GM12874 (cell line): Measurements from ENCODE around the gene SPRR2G.

Experiments
- TF ChIP-seq, protein P1 (sequence below): IDR thresholded peaks from 2 replicates; pipeline ENCODE4 v1.5.1; 2011; ENCODE audit warnings: low read depth, mild to moderate bottlenecking, control low read depth, low read length, moderate library complexity; ENCODE audit not compliant: insufficient read depth

Gene SPRR2G

GRCh38 chr1:153125536-153125935, 25.2 kb downstream of the SPRR2G start:
- TF ChIP-seq, protein P1, sequence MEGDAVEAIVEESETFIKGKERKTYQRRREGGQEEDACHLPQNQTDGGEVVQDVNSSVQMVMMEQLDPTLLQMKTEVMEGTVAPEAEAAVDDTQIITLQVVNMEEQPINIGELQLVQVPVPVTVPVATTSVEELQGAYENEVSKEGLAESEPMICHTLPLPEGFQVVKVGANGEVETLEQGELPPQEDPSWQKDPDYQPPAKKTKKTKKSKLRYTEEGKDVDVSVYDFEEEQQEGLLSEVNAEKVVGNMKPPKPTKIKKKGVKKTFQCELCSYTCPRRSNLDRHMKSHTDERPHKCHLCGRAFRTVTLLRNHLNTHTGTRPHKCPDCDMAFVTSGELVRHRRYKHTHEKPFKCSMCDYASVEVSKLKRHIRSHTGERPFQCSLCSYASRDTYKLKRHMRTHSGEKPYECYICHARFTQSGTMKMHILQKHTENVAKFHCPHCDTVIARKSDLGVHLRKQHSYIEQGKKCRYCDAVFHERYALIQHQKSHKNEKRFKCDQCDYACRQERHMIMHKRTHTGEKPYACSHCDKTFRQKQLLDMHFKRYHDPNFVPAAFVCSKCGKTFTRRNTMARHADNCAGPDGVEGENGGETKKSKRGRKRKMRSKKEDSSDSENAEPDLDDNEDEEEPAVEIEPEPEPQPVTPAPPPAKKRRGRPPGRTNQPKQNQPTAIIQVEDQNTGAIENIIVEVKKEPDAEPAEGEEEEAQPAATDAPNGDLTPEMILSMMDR, result no peak

DNA sequence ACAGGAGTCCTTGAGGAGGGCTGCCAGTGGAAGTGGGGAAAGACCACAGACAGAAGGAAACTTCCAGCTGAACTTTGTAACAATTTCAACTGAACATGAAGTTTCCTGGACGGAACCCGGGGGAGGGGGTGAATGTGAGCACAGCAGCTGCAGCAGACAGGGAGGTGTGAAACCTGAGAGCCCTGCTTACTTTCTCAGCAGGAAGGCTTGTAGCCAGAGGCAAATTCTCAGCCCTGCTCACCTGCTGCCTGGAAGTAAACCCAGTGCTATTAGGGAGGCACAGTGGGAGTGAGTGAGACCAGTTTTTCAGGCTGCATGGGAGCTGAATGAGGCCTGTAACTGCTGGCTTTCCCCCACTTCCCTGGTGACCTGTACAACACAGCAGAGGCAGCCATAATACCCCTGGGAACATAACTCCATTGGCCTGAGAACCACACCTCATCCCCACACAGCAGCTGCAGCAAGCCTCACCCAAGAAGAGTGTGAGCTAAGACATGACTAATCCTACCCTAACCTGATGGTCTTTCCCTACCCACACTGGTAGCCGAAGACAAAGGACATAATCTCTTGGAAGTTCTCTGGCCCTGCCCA, 27.8 kb downstream of the SPRR2G start:
- TF ChIP-seq, protein P1, result no peak

DNA sequence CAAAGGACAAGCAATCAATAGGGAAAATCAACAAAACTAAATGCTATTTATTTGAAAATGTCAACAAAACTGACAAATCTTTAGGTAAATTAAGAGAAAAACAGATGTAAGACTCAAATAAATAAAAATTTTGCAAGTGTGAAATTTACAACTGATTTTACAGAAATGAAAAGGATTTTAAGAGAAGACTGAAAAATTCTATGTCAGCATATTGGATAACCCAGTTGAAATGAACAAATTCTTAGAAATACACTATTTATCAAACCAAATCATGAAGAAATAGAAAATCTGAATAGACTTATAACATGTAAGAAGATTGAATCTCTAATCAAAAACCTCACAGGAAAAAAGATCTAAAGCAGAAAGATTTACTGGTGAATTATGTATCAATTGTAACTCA, 29.7 kb downstream of the SPRR2G start:
- TF ChIP-seq, protein P1, result no peak

DNA sequence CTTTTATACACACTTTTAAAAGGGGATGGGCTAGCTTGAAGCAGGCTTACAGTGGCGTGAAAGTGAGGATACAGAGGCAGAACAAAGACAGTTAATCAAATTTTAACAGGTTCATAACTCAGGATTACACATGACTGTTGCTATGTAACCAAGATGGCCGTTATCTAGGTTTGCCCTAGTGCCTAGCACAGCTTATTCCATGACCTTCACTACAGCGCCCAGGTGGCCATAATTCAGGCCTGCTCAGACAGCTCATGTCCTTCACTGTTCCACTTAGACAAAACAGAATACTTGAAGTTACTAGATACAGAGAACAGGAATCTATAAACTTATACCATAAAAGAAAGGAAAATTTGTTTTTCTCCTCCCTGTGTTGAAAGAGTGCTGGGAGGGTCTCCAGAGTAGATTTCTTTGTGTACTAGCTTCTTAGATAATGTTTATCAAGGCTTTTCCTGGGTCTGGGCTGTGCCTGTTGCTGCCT, 31.2 kb downstream of the SPRR2G start:
- TF ChIP-seq, protein P1, result no peak

DNA sequence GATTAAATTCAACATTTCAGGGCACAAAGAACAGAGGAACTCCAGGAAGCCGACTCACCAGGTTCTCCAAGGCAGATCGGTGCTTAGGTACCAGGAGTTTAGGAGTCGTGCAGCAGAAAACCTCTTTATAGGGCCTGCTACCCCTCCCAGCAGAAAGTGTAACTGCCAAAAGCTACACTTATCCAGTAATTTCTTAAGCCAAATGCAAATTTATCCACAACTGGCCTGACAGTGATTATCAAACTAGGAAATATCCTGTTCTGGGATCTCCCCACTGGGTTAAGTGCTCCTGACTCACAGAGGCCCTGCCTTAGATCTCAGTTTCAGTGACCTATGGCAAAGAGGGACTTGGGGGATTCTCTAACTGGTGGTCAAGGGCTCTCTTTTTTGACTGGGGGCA, 37.3 kb downstream of the SPRR2G start, which contains the start of gene SPRR2F:
Gene SPRR2F (minus strand): TSS at position 101 of the 400 bp plus-strand sequence. CDS start 783 bp downstream, outside the sequence.
- TF ChIP-seq, protein P1, result no peak

DNA sequence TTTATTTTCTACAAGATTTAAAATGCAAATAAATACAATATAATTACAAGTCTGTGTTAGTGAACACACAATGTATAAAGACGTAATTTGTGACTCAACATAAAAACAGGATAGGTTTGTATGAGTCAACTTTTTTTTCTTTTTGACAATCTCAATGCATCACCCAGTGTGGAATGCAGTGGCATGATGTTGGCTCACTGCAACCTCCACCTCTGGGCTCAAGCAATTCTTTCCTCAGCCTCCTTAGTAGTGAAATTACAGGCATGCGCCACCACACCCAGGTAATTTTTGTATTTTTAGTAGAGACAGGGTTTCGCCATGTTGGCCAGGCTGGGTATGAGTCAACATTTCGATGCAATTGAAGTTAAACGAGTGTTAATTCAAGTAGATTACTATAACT, 50.4 kb downstream of the SPRR2G start:
- TF ChIP-seq, protein P1, result no peak
